PC-9 (cell line): ENCODE results near the gene CAPN3.

Experiments
- EZH2 ChIP-seq: fragments of 200-600 bp; sonication (generic); IDR thresholded peaks from 2 replicates; pipeline ENCODE4 v1.8.0; 2017; ENCODE audit warnings: antibody characterized with exemption, low read depth
- TF ChIP-seq, protein P1 (sequence below): fragments of 200-600 bp; sonication (generic); conservative IDR thresholded peaks from 2 replicates; pipeline ENCODE4 v1.6.1; 2017; ENCODE audit warnings: mixed run types, antibody characterized with exemption, mild to moderate bottlenecking, moderate library complexity

DNA sequence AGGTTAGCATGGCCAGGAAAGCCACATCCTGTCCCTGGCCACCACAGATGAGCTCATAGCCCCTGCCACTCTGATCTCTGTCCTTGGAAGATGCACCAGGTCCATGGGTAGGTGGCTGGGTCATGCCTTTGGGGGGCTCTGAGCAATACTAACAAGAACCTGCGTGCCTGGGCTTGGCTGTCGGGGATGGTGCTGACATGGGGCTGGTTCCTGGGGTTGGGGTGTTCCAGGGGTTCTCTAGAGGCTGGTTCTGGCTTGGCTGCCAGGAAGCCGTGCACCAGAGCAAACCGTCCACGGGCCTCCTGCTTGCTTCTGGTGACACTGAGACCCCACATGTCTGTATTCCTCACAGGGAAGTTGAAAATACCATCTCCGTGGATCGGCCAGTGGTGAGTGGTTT lies 44.1 kb downstream of the CAPN3 start:
- TF ChIP-seq, protein P1, sequence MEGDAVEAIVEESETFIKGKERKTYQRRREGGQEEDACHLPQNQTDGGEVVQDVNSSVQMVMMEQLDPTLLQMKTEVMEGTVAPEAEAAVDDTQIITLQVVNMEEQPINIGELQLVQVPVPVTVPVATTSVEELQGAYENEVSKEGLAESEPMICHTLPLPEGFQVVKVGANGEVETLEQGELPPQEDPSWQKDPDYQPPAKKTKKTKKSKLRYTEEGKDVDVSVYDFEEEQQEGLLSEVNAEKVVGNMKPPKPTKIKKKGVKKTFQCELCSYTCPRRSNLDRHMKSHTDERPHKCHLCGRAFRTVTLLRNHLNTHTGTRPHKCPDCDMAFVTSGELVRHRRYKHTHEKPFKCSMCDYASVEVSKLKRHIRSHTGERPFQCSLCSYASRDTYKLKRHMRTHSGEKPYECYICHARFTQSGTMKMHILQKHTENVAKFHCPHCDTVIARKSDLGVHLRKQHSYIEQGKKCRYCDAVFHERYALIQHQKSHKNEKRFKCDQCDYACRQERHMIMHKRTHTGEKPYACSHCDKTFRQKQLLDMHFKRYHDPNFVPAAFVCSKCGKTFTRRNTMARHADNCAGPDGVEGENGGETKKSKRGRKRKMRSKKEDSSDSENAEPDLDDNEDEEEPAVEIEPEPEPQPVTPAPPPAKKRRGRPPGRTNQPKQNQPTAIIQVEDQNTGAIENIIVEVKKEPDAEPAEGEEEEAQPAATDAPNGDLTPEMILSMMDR: no peak
- no peak for TF ChIP-seq EZH2
